Breast epithelium (tissue), 3 donors: ENCODE results near the gene TIFAB.

Experiments
- CTCF ChIP-seq, 3 donors: fragments of 450-650 bp; IDR thresholded peaks; one replicate each; pipeline ENCODE4 v1.5.1; 2016 to 2017; ENCODE audit warnings: antibody characterized with exemption in 3 of 3, mild to moderate bottlenecking in 3 of 3, moderate library complexity in 3 of 3
- POLR2AphosphoS5 ChIP-seq, 3 donors: sonication (generic); formaldehyde crosslinking; IDR thresholded peaks; one replicate each; pipeline ENCODE4 v1.6.1; 2017; ENCODE audit warnings: antibody characterized with exemption in 3 of 3

DNA sequence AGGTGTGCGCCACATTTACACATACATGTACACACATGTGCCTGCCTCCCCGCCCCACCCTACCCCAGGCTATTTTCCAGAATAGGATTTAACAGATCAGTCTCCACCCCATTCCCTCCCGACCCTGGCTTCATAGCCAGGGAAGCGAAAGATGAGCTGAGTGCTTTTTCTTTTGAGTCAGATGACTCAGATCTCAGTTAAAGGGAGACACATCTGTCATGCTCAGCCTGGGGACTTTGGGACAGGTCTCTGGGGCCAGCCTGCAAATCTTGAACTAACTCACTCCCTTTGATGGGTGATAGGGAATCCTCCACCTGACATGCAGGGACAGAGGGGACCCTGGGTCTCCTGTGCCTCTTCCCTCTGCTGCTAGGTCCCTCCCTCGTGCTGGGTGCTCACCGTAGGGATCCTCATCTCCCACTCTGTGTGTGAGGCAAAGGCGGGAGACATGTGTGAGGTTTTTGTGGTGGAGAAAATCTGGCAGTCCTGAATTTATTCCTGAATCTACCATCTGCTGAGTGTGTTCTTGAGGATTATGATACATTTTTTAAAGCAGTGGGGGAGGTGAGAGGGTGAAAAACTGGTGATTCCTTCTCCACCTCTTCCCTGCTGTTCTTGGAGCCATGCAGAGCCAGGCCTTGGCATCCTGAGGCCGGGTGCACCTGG lies 46.0 kb upstream of the TIFAB start:
- no peak for TF ChIP-seq CTCF (IDR thresholded peaks at IDR 0.05)
- TF ChIP-seq POLR2AphosphoS5 (IDR thresholded peaks at IDR 0.05): no peak
